Stimulated activated CD4-positive, alpha-beta T cell treated with anti-CD3 and anti-CD28 coated beads, Interleukin-12 subunit alpha, Interleukin-12 subunit beta, amount 100 ng/mL, for 4 hours (primary cell): ENCODE measurements around the gene FMNL2.

Experiments
- DNase-seq: peaks from one replicate; pipeline ENCODE4 v3.0.0-alpha.2; 2020

The FMNL2 gene

DNA sequence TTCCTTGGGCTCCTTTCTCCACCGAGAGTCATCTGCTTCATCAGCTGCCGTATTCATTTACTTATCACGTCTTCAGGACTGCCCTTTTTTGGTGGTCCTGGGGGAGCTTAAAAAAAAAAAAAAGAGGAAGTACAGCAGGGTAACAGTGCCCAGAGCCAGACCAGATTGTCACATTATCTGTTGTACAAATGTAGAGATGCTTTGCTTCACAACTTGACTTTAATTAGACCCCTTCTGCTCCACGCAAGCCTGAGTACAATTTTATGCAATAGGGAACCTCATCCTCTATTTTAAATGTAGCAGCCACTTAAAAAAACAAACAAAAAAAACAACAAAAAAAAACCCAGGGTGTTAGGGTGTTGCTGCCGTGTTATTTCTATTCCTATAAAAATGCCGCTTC, 254.0 kb downstream of the FMNL2 start:
- DNase-seq = no peak

- no peak for DNase-seq
These were observed 259.2 kb downstream of the FMNL2 start for GRCh38 chr2:152594022-152594766.

DNA sequence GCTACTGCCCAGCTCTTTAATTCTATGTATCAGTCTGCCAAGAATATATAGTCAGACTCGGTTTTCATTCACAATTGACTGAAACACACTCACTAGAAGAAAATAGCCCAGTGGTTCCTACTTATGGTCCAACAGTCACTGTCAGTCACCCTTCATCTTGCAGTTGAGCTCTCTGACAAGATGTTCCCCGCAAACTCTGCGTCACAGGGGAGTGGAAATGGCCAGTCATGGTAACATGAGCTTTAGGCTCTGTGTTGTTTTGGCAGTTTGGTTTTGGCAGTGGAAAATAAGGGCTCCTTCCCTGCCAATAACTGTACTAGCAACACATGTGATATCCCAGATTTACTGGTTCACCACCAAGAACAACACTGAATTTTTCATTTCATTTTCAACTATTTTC, 259.8 kb downstream of the FMNL2 start:
- no peak for DNase-seq

- no peak for DNase-seq
These were observed 264.2 kb downstream of the FMNL2 start for GRCh38 chr2:152598975-152599759.

DNA sequence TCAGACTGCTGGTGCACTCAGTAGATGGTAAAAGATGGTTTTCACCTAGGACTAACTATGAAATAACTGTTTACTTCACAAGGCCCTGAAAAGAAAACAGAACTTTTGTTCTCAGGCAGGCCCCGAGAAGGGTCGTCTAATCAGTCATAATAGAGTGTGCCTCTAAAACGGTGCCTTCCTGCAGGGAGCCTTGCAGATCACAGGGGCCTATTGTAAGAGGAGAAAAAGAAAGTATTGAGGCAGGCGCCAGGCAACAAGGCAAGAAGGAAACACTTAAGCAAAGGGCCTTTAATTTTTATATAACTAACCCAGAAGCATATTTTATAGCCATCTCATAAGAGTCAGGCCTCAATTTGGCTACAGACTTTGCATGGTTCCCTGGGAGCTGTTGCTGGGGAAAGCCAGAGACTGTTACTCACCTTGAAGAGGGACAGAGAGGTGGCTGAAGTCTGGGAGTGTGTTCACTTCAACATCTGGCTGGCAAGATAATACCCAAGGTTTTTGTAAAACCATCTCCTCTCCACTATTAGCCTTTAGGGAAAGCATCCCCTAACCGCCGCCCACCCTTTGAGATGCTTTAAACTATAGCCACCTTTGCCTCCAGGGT, 265.2 kb downstream of the FMNL2 start:
- DNase-seq = no peak

DNA sequence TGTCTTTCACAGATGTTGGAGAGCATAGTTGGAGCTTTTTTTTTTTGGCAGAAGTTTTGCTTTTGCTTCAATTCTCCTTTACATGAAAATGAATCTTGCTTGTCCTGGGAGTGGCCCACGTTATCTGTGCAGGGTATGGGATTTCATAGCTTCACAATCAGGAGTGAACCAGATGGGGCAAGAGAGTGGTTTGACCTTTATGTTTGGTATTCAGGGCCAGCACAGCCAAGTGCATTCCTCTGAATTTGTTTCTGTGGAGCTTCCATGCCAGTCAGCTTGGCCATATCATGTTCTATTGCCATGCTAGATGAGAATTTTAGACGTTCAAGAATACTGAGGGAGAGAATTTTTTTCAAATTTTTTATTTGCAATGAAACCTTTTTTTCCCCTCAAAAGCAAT, 265.7 kb downstream of the FMNL2 start:
- DNase-seq = no peak

DNA sequence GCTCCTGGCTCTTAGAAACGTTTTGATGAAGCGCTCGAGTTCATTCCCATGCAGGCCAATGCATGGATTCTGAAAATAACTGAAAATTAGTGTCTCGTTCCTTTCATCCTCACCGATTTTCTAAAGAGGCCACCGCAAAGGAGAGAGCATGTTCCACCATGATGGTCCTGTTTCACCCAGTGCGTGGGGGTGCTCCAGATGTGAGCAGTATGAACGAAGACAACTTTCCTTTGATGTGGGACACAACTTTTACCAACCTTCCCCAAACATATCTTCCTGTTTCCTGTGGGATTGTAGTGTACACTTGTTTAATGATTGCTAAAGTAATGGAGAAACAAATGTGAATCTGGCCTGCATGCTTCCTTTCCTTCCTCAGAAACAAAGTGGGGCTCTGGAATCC, 267.8 kb downstream of the FMNL2 start:
- DNase-seq = no peak

GRCh38 chr2:152603166-152603565, 268.2 kb downstream of the FMNL2 start:
- no peak for DNase-seq

- DNase-seq = no peak
These were observed 271.1 kb downstream of the FMNL2 start for GRCh38 chr2:152606081-152606480.

DNA sequence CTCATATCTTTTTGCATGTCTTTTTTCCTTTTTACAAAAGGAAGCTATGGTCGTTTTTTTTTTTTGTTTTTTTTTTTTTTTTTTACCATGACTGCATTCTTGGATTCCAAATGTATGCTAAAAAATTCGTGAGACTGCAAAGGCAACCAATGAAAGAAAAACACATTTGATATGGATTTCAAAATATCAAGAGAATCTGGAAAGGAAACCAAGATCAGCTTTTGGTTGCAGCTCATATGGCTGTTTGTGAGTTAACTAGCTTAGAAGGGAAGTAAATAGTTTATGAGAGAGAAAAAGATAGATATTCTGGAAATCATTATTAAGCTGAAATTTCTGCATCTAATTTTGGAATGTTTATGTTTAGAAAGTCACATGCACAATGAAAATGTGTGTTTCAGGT, 272.0 kb downstream of the FMNL2 start:
- DNase-seq = no peak

GRCh38 chr2:152607793-152608300, 272.9 kb downstream of the FMNL2 start:
- DNase-seq = no peak

DNA sequence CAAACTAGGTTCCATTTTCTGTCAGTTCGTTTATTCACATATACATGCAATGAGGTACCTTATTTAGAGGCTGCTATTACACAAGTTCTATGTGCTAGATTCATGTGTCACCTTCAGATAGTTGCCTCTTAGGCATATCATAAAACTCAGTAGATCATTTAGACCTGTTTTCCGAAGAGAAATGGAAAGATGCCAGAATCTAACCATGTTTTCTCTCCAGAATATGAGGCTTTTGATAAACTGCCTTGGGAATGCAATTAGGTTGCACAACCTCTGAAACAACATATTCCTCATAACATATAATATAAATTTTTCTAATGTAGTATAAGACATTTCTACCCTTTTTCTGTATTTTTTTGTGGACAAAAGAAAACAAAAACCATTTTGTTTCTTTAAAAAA, 274.2 kb downstream of the FMNL2 start:
- no peak for DNase-seq

DNA sequence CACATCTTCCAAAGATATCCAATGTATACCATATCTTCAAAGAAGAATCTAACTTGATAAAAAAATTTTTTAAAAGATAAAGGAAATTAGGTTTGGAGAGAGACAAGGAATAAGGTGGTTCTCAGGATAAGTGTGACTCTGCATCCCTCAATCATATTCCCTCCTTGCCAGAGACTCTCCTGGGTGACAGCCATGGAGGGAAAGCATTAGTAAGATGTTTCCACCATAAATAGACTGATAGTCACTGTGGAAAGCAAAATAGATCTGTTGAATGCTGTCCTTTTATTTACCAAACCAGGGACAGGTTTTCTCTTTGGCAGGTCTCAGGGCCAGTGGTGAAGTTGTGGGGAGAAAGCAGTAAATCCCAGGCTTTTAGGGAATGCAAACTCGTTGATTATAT, 274.7 kb downstream of the FMNL2 start:
- DNase-seq = no peak

DNA sequence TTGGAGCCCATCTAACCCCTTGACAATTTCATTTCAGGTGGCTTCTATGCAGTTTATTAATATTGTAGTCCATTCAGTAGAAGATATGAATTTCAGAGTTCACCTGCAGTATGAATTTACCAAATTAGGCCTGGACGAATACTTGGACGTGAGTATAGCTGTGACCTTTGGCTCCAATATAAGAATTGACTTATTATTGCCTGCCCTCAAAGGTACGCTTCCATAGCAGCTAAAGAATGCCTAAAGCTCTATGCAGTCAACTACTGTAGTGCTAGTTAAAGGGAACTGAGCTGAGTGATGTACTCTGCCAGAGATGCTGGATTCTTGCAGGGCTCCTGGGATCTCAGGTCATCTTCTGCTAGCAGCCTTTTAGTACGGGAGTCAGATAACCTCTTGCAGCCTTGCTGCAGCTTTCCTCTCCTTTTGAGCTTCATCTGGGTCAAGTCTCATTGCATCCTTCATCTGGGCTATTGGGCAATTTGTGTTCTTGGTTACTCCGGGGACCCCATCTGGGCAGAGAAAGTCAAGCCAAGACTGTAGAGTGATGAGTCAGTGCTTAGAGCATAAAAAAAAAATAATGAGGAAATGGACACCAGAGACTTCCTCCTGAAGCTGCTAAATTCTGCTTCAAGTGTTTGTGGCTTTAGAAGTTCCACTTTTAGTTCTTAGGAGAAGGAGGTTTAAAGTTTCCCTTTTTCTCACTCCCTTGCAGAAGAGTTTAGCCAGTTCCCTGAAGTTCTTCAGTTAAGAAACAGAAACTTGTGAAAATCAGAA, 276.7 kb downstream of the FMNL2 start:
- no peak for DNase-seq

- no peak for DNase-seq
These were observed 278.3 kb downstream of the FMNL2 start for GRCh38 chr2:152613235-152613634.

GRCh38 chr2:152615177-152615576, 280.2 kb downstream of the FMNL2 start:
- DNase-seq = no peak

DNA sequence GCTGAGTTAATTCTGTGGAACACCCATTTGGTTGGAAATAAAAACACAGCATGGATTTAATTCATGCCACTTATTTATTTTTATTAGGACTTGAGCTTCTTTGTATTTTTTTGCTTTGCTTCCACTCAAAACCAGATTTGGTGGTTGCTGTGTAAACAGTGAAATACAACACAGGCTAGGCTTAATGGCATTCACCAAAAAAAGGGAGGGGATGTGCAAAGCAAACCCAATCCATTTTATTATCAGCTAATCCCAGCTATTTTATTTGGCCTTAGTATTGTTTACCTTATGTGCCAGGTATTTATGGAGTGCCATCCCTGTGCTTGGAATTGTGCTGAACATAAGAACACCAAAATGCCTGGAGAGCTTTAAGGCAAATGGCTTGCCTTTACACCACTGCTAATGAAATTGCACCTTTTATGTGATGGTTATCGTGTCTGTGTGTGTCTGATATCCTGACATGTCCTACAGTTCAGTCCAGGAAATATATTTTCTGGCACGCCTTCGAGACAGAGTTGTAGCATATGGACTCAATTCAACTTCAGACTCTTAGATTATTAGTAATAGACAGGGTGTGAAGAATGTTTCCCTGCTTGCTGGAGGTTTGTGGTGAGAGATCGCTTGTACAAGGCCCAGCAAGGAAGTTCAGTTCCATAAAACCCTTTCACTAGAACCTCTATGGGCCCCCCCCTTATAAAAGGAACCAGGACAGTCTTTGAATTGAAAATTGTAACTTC, 282.6 kb downstream of the FMNL2 start:
- DNase-seq = no peak

DNA sequence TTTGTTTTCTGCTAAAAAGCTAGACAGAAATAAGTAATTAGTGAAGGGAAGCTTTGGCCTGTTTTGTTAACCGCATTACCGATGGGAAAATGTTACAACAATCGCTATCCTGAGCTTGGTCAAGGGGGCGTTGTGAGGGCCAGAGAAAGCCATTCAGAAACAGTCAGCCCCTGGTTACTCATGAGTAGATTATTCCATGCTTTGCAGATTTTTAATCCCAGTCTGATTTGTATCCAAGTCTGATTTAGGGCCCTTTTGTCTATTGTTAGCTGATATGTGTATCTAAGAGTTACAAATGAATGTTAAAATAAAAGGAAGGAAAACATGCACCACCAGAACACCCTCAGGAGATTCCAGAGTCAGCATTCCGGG, 283.2 kb downstream of the FMNL2 start:
- DNase-seq = no peak

DNA sequence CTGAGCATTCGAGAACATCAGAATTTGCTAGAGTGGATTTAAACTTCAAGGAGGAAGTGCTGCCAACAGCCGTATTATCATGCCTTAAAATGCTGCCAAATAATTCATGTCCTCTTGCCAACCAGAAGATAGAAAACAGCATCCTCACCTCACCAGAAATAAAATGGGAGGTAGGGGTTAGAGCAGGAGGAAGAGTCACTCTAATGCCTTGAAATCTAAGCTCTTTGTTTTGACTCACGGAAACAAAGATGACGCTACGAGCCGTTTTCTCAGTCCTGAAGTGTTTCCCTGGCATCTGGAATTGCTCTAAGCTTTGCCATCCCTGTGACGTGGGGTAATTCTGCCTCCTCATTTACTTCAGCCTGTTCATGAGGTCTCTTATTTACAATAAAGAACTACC, 285.2 kb downstream of the FMNL2 start:
- no peak for DNase-seq

- DNase-seq = no peak
These were observed 286.0 kb downstream of the FMNL2 start for GRCh38 chr2:152620985-152621384.

- DNase-seq = no peak
These were observed 287.2 kb downstream of the FMNL2 start for GRCh38 chr2:152622219-152622618.

GRCh38 chr2:152623076-152623740, 288.2 kb downstream of the FMNL2 start:
- no peak for DNase-seq
